ENCODE results near the gene ALDH3A1. TPM values are rescaled to one million over a fixed set of nuclear protein-coding genes. Genes with fewer than 3 reads are reported as not detected.
A peak's percentile ranks its signal among the peaks of the same experiment; 100 is the strongest.

Gene ALDH3A1
- total and polyA plus RNA-seq, 4 donors, result 1.5 to 44.2 (median 13.6) TPM

DNA sequence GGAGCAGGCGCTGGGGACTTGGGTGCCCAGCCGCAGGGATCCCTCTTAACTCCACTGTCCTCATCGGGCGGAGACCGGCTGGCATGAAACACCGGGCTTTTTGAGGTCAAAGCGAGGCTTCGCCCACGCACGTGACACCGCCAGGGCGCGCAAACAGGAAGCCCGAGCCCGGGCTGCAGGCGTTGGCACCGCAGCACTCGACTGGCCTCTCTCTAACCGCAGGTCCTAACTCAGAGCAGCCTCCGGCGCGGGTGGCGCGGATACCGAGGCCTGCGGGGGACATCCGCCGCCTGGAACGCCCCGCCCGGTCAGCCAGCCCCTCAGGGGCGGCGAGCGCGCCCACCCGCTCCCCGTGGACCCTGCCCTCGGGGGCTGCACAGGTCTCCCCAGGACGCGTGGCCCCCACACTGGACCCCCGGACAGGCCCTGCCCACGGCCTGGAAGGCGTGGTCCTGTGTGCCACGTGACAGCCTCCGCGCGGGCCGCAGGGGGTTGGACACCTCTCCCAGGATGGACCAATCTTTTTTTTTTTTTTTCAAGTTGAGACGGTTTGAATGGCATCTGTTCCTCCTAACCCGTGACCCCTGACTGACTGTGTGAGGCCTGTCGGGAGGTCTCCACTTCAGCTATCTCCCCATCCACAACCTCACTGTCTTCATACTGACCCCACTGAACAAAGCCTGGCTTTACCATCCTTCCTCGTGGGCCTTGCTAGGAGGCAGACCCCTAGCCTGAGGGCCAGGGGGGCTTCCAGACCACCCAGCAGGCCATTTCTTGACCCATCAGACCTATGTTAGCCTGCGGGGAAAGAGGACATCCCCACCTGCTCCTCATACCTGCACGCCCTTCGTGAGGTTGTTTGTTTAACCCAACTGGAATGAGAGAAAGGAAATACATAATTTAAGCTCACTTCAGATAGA lies 23.3 kb downstream of the ALDH3A1 start:
- TF ChIP-seq, protein P1, sequence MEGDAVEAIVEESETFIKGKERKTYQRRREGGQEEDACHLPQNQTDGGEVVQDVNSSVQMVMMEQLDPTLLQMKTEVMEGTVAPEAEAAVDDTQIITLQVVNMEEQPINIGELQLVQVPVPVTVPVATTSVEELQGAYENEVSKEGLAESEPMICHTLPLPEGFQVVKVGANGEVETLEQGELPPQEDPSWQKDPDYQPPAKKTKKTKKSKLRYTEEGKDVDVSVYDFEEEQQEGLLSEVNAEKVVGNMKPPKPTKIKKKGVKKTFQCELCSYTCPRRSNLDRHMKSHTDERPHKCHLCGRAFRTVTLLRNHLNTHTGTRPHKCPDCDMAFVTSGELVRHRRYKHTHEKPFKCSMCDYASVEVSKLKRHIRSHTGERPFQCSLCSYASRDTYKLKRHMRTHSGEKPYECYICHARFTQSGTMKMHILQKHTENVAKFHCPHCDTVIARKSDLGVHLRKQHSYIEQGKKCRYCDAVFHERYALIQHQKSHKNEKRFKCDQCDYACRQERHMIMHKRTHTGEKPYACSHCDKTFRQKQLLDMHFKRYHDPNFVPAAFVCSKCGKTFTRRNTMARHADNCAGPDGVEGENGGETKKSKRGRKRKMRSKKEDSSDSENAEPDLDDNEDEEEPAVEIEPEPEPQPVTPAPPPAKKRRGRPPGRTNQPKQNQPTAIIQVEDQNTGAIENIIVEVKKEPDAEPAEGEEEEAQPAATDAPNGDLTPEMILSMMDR (IDR thresholded peaks at IDR 0.05; ENCODE audit: control extremely low read depth, extremely low read depth), result no peak
- Histone ChIP-seq H3K9me3 (ENCODE audit: control insufficient read depth in 4 of 4, insufficient read depth in 3 of 4, low read length in 3 of 4) (no peaks in the 10 kb centered on the region), H3K27ac (ENCODE audit: low read depth in 1 of 2, low read length in 1 of 2) (peak overlapping the region in 1 of 2 donors; percentile 64), H3K9ac (ENCODE audit: insufficient read depth in 1 of 2, low read length in 2 of 2) (no peak overlapping the region), H3K36me3 (ENCODE audit: control insufficient read depth in 4 of 4, insufficient read depth in 4 of 4, low read length in 4 of 4) (no peaks in the 10 kb centered on the region), H3K4me3 (no peak overlapping the region), H3K4me1 (ENCODE audit: control insufficient read depth in 5 of 5, insufficient read depth in 5 of 5, low read length in 5 of 5) (peaks cover 9 to 29% (median 24%) of the 10 kb centered on the region in 5 donors), H3K27me3 (ENCODE audit: control insufficient read depth in 3 of 3, insufficient read depth in 3 of 3, low read length in 2 of 3) (no peaks in the 10 kb centered on the region)
- ATAC-seq (ENCODE audit: insufficient read depth, low FRiP score), result peak; percentile 36
- WGBS, 2 donors, result 31 to 38% methylated on average over 40 to 55 of the region's 55 CpGs
- DNase-seq, result peak in 2 of 3 donors; percentile 33 to 48

DNA sequence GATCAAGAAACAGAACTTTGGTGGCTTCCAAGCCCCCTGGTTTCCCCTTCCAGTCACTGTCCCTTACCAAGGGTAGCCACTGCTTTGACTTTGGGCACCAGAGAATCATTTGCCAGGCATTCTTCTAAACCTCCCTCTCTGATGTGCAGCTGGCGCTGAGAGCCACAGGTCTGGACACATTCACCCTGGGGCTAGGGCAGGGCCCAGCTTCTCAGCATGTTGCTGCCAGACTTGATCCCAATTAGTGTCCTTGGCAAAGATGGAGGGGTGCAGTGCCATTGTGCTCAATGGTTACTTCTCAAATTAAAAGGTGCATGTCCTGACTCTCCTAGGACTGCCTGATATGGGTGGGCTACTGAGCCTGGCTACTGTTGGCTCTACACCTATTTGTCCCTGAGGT lies 24.1 kb downstream of the ALDH3A1 start:
- Histone ChIP-seq H3K4me3 (no peak overlapping the region), H3K27ac (ENCODE audit: low read depth in 1 of 2, low read length in 1 of 2) (no peak overlapping the region), H3K36me3 (ENCODE audit: control insufficient read depth in 4 of 4, insufficient read depth in 4 of 4, low read length in 4 of 4) (no peaks in the 10 kb centered on the region), H3K9me3 (ENCODE audit: control insufficient read depth in 4 of 4, insufficient read depth in 3 of 4, low read length in 3 of 4) (no peaks in the 10 kb centered on the region), H3K9ac (ENCODE audit: insufficient read depth in 1 of 2, low read length in 2 of 2) (no peak overlapping the region), H3K27me3 (ENCODE audit: control insufficient read depth in 3 of 3, insufficient read depth in 3 of 3, low read length in 2 of 3) (no peaks in the 10 kb centered on the region), H3K4me1 (ENCODE audit: control insufficient read depth in 5 of 5, insufficient read depth in 5 of 5, low read length in 5 of 5) (peaks cover 9 to 25% (median 22%) of the 10 kb centered on the region in 5 donors)
- ATAC-seq (ENCODE audit: insufficient read depth, low FRiP score) (no peak), DNase-seq (no peak)
- TF ChIP-seq, protein P1 (IDR thresholded peaks at IDR 0.05; ENCODE audit: control extremely low read depth, extremely low read depth), result no peak
- WGBS, 2 donors, result 96 to 97% methylated on average over 1 of the region's 1 CpG

DNA sequence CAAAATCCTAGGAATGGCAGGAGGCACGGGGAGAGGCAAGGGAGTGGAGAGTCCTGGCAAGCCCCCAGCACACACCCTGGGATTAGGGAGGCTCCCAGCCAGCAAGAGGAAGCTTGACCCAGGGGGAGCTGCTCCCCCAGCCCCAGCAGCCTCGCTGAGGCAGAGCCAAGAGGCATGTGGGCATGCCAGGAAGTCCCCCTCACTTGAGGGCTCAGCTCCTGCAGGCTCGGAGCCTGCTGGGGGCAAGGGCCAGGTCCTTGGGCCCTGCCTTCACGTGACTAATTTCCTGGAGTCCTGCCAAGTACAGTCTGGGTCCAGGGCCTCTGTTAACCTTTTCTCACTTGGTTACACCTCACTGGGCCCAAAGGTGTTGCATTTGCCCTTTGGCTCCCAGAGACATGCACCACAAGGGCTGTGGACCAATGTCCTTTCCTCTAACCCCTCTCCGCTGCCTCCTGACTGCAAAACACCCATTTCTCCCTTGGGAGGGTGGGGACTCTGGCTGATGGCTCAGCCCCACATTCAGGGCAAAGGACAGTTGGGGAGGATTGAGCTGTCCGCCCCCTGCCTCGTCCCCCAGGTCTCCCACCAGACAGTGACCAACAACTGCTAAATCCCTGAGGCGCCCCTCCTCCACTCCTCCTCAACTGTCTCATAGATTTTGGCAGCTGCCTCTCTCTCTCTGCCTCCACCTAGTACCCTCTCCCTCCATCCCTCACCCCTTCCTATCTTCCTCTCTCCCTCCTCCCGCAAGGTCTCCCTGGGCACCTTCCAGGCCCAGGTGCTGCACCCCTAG lies 27.3 kb downstream of the ALDH3A1 start:
- WGBS, 2 donors, result 56 to 58% methylated on average over 9 of the region's 9 CpGs
- no peak for ATAC-seq (ENCODE audit: insufficient read depth, low FRiP score)
- H3K27ac ChIP-seq (ENCODE audit: low read depth in 1 of 2, low read length in 1 of 2), result no peak overlapping the region

More for the DNA sequence above, 27.3 kb downstream of the ALDH3A1 start:
- no peaks in the 10 kb centered on the region for H3K27me3 ChIP-seq (ENCODE audit: control insufficient read depth in 3 of 3, insufficient read depth in 3 of 3, low read length in 2 of 3)
- no peaks in the 10 kb centered on the region for H3K9me3 ChIP-seq (ENCODE audit: control insufficient read depth in 4 of 4, insufficient read depth in 3 of 4, low read length in 3 of 4)
- TF ChIP-seq, protein P1 (IDR thresholded peaks at IDR 0.05; ENCODE audit: control extremely low read depth, extremely low read depth), result no peak
- peak; percentile 11 to 28 (median 23) for DNase-seq
- H3K4me3 ChIP-seq, result no peak overlapping the region
- H3K9ac ChIP-seq (ENCODE audit: insufficient read depth in 1 of 2, low read length in 2 of 2), result no peak overlapping the region
- H3K36me3 ChIP-seq (ENCODE audit: control insufficient read depth in 4 of 4, insufficient read depth in 4 of 4, low read length in 4 of 4), result no peaks in the 10 kb centered on the region
- H3K4me1 ChIP-seq (ENCODE audit: control insufficient read depth in 5 of 5, insufficient read depth in 5 of 5, low read length in 5 of 5), result peaks cover 0 to 12% (median 7%) of the 10 kb centered on the region in 5 donors

Measured in lung (tissue), 12 donors.